Measurements from ENCODE around the gene CFAP97. TPM values are rescaled to one million over a fixed set of nuclear protein-coding genes. Genes with fewer than 3 reads are reported as not detected.

CFAP97 gene
- total and polyA plus RNA-seq, 11 donors: 2.0 to 22.7 (median 12.4) TPM

DNA sequence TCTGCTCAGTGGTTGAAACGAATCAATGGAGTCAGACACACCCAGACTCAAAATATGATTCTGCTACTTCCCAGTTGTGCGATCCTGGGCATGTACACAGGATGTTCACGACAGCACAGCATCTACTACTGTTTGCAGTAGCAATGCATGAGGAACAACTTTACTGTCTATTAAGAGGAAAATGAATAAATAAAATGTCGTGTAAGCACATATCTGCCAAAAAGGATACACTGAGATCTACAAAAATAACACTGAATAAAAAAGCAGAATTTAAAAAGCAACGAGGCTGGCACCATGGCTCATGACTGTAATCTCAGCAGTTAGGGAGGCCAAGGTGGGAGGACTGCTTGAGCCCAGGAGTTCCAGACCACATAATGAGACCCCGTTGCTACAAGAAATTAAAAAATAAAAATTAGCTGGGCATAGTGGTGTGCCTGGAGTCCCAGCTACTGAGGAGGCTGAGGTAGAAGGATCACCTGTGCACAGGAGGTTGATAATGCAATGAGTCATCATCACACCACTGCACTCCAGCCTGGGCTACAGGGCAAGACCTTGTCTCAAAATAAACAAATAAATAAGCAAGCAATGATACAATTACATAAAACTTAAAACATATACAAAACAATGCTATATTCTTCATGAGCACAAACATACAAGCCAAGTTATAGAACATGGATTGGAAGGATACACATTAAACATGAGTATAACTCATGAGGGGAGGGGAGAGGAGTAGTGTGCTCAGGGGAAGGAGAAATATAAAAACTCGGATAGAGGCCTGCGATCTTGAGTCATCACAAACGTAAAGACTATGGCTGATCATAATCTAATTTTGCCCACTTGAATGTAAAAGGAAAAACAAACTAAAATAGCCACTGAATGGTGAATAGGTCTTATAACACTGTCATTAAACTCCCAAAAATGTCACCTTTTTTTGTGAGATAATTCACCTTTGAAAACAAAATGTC, 8.6 kb downstream of the CFAP97 start:
- DNase-seq (no peak), ATAC-seq (no peak)
- no peaks in the 10 kb centered on the region for H3K9me3 ChIP-seq
- WGBS, 4 donors: 71 to 83% (median 74%) methylated on average over 9 of the region's 9 CpGs
- peaks cover 0 to 10% (median 7%) of the 10 kb centered on the region in 9 donors for H3K36me3 ChIP-seq
- no peaks in the 10 kb centered on the region for H3K27me3 ChIP-seq
- peaks cover 0 to 2% (median 0%) of the 10 kb centered on the region in 12 donors for H3K4me1 ChIP-seq
- no peak overlapping the region for H3K4me3 ChIP-seq
- H3K27ac ChIP-seq: no peak overlapping the region
- intact Hi-C loops (cut with DNase I): no loop called here
- TF ChIP-seq CTCF (IDR thresholded peaks at IDR 0.05): no peak
- TF ChIP-seq POLR2A (IDR thresholded peaks at IDR 0.05): no peak

DNA sequence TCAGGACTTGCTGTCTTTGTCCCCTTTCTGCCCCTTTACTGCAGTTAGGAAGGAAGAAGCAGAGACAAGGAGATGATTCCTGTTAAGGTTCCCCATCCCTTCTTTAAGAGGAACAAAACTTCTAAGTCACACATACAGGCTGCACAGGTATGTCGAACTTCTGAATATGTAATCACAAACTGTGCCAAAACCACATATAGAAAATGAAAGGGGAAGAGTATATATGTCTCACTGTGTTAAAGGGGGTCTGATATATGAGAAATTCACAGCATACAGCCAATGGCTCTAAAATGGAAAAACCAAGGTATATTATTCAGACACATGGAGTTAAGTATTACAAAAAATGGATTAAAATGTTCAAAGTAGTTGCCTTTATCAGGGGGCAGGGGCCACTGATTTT, 11.7 kb downstream of the CFAP97 start:
- intact Hi-C loops (cut with DNase I): no loop called here
- H3K9me3 ChIP-seq: no peaks in the 10 kb centered on the region
- DNase-seq (no peak), ATAC-seq (no peak)
- WGBS, 4 donors: 77 to 95% (median 88%) methylated on average over 1 of the region's 1 CpG
- H3K27me3 ChIP-seq: no peaks in the 10 kb centered on the region
- peaks cover 0 to 40% (median 32%) of the 10 kb centered on the region in 9 donors for H3K36me3 ChIP-seq
- peaks cover 0 to 4% (median 0%) of the 10 kb centered on the region in 12 donors for H3K4me1 ChIP-seq
- H3K27ac ChIP-seq: no peak overlapping the region
- TF ChIP-seq POLR2A (IDR thresholded peaks at IDR 0.05) (no peak), CTCF (IDR thresholded peaks at IDR 0.05) (no peak)
- no peak overlapping the region for H3K4me3 ChIP-seq

DNA sequence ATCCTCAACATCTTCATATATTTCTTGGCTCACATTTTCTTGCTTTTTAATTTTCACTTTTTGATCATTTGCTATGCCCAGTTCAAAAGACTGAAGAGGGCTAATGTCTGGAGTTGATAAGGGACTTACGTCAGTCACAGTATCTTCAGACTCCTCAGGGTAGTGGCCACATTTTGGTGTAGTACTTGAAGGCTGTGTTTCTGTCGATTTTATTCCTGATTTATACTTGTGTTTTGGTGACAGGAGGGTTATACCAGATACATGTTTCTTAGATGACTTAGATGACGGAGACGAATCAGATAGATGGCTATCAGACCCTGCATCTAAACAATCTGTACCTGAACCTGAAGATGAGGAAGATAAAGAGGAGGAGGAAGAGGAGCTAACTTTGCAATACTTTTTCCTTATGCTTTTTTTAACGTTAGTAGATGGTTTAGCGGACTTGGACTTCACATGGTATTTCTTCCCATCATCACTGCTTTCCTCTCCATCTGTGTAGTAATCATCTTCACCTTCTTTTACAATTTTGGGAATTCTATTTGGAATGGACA, 13.4 kb downstream of the CFAP97 start:
- no peak overlapping the region for H3K27ac ChIP-seq
- 81 to 87% (median 85%) methylated on average over 6 of the region's 6 CpGs for WGBS, 4 donors
- no peak overlapping the region for H3K4me3 ChIP-seq
- TF ChIP-seq POLR2A (IDR thresholded peaks at IDR 0.05): no peak
- no peak for TF ChIP-seq CTCF (IDR thresholded peaks at IDR 0.05)
- H3K27me3 ChIP-seq: no peaks in the 10 kb centered on the region
- peaks cover 0 to 44% (median 35%) of the 10 kb centered on the region in 9 donors for H3K36me3 ChIP-seq
- peaks cover 0 to 4% (median 0%) of the 10 kb centered on the region in 12 donors for H3K4me1 ChIP-seq
- H3K9me3 ChIP-seq: no peaks in the 10 kb centered on the region
- intact Hi-C loops (cut with DNase I): no loop called here
- DNase-seq (no peak), ATAC-seq (no peak)
